ELF-1 (cell line): ENCODE measurements around the gene ARHGEF2.
"Not testable (repeated sequence)": the region's sequence is repeated elsewhere in the genome, so short reads cannot be mapped to it uniquely, and the experiment has no call there.

Experiments
- DNase-seq: peaks from one replicate; pipeline ENCODE4 v3.0.0-alpha.2; 2016; ENCODE audit warnings: low read depth, low spot score

The ARHGEF2 gene

DNA sequence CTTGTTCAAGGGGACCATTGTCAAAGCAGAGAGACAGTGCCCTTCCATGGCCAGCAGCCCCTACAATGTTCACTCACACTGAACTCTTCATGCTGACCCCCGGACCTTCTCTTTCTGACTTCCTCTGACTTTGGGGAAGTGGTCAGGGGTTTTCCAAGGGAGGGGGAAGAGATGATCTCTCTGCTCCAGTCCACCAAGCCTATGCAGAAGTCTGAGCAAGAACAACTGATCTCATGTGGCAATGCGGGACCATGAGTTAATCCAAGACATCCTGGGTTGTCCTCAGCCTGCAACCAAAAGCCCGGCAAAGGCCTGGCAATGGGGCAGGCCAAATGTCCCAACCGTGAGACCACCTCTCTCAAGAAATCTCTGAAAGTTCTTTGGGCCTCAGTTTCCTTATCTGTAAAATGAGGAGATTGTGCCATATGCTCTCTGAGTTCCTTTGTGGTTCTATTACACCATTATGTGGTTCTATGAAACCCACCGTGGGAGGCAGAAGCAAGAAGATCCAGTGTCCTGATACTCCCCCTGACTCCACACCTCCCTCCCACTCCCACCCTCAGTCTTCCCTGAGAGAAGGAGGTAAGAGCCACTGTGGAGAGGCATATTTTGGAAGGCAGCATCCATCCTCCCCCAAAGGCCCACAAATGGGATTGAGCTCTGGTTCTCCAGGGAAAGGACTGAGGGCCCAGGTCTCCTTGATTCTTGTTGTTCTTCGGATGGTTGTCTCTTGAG lies 11.8 kb upstream of the ARHGEF2 start:
- no peak for DNase-seq

DNA sequence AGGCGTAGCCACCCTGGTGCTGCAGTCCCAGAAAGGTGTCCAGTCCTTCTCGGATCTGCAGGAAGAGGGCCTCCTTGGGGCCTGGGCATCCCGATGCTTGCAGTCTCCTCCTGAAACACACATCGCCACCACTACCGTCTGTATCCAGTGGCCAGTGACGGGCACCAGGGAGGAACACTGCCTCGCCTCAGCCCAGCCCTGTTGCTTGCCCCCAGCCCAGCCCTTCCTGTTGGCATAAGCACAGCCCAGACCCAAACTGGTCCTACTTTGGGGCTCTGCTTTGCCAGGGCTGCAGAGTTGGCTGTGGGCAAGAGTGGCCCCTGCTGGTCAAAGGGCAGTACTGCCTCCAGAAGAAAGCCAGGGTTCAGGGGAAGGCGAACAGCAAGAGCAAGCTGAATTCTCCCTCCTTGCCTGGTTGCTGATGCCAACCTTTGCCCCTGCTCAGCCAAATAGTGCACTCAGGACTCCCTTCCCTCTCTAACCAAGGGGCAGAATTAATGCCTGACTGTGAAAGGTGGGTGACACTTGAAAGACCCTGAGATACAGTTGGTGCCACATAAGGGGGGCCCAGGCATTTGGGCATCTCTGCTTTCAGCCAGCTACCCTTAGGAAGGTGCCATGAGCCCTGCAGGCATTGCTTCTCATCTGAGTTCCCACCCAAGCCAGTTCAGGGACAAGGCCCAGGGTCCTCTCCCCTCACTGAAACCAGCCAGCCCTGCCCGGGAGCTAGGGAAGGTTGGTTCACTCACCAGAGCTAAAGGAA lies 11.1 kb upstream of the ARHGEF2 start:
- DNase-seq, result peak; percentile 88

DNA sequence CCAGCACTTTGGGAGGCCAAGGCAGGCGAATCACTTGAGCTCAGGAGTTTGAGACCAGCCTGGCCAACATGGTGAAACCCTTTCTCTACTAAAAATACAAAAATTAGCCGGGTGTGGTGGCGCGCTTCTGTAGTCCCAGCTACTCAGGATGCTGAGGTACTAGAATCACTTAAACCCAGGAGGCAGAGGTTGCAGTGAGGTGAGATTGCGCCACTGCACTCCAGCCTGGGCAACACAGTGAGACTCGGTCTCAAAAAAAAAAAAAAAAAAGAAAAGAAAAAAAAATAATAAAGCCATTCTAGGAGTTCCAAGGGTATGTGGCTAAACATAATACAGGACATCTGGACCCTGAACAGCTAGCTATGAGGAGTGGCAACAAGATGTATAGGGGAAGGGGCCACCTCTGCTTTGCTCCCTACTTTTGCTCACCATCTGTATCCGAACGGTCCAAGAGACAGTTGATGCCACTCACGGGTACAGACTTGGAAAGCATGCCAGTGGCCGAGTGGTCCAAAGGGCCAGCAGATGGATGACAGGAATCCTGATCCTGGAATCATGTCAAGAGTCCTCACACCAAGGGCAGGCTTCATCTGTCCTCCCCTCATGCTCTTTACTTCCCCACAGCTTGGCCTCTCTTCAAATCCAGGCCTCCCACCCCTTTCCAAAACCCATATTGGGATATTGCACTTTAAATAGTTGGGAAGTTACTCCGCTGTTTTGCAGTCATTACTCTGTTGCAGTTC lies 6.7 kb upstream of the ARHGEF2 start:
- not testable (repeated sequence) for DNase-seq

DNA sequence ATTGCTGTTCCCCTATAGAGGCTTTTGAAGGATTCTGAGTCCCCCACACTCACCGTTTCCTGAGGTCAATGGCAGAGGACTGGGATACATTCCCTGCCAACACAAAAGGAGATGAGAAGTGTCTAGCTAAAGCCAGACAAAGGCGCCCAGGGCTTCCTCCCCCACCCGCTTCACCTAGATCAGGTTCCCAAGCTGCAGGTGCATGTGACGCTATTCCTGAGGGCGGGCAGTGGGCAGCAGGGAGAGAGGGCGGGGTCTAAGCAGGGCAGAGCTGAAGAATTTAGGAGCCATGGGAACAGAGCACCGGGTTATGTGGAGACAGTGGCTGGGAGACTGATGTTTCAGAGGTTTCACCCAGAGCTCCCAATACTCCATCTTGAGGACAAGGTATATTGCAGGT lies 6.0 kb upstream of the ARHGEF2 start:
- peak; percentile 49 for DNase-seq

DNA sequence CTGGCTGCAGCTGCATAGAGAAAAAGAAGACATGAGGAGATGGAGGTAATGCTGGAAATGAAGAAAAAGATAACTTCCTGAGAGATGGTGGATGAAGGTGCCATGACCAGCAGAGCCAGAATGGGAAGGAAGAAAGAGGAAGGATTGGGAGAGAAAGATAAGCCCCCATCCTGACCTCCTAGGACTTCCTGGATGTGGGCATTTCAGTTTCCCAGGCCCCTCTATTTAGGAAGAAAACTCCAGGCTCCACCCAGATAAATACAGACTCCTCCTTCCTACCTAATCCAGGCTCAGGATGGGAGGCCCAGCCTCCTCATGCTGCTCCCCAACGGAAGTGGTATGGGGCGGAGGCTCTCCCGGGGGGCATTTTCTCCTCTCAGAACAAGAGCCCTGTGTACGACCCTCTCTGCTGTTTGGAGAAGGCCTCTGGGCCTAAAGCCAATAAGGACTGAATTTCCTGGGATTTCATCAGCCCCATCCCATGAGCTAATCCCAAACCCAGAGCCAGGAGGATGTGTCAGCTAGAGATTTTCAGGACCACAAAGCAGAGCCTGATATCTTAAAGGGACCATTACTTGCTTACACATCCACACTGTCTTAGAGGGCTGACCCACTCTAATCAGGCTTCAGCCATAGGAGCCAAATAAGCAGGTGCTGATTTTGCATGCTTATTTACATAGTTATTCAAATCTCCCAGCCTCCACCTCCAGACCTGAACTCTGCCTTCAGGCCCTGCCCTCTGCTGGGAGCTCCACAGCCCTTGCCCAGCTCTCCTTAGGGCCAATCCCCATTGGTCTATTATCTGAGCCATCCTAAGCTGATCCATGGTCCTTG lies 5.1 kb upstream of the ARHGEF2 start:
- DNase-seq, result peak; percentile 35

DNA sequence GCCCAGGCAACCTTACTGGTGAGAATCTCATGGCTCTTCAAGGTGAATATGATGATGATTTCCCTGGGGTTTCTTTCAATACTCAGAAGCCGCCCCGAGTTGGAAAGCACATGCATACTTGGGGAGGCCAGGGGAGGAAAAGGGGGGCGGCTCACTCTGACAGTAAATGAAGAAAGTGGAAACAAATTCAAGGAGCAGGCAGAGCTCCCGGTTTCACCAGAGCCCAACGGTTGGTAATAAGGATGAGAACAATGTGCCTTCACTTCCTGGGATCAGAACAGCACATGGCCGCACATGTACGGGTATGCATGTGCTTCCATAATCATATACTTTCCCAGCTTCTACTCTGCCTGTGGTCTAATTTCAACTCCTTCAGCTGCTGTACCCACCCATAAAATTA lies 3.8 kb upstream of the ARHGEF2 start:
- no peak for DNase-seq

DNA sequence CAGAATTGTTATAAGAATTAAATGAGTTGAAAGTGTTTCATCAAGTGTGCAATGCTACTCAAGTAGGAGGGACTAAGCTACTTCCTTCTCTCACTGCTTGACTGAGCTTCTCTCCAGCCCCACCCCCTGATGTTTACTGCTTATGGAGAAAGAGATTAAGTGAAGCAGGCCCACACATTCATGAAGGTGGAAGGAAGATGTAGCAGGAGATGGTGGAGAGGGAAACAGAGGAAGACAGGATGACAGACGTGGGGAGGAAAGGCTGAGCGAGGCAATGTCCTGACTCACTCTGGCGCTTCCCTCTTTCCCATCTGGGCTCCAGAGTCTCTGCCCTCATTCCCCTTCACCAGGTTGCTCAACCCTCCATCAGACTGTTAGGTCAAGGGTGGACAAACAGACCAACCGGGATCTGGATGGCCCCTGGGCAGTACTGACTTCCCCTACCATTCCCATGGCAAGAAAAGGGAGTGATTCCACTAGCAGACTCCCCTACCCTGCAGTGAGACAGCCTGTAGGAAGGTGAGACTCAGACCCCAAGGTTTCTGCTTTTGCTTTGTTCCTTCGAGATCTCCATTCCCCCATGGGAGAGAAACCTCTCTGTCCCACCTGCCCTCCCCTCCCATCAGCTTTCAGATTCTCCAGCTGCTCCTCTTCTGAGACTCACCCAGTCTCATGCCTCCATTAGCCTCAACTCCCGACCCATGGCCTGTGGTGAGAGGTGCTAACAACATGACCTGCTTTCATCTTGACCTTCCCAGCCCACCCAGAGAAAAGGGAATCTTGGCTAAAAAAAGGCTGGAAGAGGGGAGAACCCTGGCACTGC lies 3.1 kb upstream of the ARHGEF2 start:
- no peak for DNase-seq

DNA sequence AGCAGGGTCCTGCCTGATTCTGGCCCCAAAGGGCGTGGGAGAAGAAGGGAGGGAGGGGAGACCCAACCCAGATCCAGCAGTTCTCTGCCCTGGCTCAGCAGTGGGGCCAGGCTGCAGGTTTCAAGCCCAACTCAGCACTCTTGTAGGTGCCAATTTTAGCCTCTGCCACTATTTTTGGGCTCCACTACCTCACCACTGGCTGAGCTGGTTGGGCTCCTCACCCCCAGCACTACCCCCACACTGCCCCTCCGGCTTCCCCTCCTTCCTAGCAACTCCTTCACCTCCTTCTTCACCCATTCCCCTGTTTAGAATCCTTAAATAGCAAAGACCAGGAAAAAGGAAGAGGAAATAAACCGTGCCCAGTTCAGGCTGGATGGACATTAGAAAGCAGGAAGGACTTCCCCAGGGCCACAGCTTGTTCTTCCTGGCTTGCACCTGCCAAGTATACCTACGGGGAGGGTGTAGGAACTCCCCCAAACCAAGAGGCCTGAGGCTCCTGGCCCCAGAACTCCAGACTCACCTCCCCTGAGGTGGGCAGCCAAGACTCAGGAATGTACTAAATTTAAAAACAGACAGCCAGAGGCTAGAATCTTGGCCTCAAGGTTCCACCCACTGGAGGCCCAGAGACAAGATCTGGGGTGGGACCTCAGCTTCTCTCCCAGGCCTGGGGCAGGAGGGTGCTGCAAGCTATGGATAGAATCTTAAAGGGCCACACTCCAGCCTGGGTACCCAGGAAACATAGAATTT lies 1.4 kb upstream of the ARHGEF2 start:
- peak; percentile 45 for DNase-seq

DNA sequence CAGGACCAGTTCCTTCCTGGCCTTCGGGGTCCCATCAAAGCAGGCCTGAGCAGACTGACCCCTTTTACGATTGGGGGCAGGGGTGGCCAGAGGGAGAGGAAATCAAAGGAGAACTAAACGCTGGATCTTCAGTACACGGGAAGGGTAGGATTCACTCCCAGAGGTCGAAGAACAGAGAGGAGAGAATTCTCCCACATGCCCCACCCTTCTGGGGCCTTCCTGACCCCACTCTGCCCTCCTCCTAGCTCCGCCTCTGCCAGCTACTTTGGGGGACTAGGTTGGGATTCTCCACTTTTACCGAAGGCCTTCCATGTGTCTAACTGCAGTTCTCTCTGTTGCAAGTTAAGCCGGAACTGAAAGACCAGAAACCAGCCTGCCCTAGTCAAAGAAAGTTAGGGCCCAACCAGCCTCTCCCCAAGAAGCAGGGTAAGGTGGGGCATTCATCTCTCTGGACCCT lies 654 bp upstream of the ARHGEF2 start:
- no peak for DNase-seq

DNA sequence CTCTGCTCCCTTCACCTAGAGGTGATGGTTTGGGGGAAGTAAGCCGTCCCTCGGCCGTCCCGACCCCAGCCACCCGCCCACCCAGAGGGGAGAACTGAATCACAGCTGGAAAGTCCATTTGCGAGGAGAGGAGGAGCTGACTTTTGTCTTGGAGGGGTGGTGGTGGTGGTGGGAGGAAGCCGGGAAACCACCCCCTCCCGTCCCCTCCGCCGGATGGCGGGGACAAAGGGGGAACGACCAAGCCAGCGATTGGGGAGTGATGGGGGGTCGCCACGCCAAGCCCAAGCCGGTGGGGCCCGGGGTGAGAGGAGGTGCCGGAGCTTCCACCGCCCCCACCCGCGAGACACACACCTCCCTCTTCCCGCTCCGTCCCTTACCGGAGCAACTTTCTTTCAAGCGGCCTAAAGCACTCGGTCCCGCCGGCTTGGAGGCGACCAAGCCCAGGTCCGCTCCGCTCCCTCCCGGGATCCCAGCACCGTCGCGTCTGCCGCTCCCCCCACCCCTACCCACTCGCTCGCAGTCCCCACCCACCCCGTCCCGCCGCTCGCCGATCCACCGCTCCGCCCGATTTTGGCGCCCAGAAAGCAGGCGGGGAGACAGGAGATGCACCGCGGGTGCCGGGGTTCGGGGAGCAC lies 540 bp downstream of the ARHGEF2 start:
- DNase-seq, result peak; percentile 51

DNA sequence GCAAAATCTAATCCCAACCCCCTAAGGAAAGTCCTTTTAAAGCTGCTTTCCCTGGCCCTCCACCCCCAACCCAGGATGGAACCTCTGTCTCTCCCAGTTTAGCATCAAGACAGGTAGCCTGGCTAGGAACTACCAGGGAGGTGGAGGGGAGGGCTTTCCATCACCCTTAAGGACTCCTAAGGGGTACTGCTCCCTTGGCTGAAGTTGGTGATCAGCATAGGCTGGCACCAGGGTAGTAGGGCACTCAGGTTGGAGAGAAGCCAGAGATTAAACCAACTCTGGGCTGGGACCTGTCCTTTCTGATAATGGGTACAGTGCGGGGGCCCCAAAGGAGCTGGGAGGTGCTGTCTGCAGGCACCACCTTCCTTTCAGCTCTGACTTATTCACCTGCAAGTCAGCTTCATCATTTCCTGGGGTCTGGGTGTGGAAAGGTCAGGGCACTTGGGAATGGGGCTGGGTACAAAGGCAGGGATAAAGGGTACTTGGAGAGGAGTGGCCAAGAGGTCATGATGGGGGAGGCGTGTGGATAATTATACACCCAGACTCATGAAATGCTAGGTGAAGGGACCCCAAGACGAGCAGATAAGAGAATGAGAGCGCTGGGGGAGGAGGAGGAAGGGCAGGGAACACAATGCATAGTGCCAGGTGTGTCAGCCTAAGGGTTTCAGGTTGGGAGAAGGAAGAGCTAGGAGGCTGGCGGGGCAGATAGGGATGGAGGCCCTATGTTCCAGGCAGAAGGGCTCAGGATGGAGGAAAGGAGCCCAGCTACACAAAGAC lies 1.2 kb downstream of the ARHGEF2 start:
- DNase-seq, result no peak

DNA sequence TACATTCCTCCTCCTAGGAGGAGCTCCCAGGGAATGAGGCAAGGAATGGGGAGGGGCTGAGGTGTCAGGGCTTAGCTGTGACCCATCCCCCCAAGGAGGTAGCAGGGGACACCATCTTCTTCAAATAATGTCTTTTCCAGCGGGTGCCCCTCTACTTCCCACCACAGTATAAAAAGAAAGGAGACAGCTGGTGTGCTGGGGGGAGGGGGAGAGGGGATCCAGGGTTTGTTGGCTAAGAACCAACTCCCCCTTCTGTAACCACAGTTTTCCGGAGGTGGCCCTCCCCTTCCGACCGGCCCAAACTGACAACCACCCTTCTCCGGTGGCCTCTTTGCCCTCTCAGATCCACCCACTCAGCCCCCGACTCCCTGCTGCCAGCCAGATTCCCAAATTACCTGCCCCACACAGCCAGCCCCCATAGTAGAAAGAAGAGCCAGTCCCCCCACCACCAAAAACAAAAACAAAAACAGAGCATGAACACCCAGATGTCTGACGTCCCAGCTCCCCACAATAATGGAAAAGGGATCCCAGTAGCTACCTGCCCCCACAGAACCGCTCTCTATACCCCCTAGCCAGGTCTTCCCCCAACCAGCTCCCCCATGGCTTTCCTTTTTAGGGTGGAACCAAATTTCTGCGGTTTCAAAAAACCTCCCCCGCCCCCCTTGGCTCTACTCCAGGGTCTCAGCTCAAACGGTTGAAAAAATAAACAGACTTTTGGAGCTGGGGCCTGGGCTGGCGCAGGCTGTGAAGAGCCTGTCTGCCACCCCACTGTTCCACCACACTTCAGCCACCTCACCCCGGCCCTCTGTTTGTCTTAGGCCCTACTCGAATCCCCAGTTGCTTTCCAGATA lies 2.1 kb downstream of the ARHGEF2 start:
- peak; percentile 63 for DNase-seq

DNA sequence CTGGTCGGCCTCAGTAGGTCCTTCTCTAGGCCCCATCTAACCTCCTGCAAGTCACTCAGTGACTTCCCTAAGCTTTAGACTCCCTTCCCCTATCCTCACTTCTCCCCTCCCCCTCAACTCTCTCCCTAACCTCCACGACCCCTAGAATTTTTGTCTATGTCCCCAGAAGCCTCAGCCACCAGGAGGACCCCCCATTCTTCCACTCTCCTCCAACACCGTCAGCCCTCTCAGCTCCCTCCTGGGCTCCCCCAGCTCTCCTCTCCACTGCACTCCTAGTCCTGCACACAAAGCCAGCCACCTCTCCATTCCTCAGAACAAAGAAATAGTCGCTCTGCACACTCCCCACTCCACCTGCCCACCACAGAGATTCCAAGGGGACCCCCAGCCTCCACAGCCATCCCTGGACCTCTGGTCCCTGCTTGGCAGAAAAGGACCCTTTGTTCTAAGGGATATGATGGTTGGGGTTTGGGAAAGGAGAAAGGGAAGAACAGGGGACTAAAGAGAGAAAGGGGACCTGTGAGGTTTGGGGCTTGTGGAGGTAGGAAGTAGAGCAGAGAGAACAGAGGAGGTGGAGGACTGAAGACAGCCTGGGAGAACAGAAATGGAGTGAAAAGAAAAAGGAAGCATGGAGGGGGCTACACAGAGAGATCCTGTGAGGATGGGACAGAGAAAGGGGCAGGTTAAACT lies 2.8 kb downstream of the ARHGEF2 start:
- DNase-seq, result no peak

DNA sequence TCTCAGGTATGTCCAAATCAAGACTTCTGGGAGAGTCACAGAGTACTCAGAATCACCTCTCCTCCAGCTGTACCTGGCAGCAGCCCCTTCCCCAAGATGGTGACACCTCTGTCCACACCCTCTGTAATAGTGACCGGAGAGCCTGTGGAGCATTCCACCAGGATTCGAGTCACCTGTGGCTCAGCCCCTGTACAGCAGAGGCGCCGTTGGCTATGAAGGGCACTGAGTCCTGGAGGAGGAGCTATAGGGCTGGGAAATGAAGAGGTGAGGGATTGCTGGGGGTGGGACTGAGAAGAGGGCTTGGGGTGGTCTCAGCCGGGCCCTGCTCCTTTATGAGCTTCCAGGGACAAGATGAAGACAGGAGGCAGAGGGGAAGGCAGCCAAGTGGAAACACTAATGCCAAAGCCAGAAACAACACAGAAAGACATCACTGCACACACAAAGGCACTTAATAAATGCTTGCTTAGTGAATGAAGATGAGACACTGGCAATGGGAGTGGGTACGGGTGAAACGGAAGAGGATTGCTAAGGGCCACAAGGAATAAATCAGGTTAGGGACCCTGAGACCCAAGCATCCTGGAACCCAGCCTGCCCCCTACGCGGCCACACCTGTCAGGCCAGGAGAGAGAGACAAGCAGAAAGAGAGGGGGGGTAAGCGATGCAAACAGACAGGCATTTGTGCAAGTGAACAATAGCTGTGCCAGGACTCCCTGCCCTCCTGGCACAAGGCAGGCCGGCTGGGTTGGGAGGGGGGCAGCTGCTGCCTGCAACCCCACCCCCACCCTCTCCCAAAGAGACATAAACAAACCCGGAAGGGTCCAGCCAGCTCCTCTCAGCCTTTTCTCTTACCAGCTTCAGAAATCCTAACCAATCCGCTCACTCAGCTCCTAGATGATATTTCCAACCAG lies 3.9 kb downstream of the ARHGEF2 start:
- no peak for DNase-seq

DNA sequence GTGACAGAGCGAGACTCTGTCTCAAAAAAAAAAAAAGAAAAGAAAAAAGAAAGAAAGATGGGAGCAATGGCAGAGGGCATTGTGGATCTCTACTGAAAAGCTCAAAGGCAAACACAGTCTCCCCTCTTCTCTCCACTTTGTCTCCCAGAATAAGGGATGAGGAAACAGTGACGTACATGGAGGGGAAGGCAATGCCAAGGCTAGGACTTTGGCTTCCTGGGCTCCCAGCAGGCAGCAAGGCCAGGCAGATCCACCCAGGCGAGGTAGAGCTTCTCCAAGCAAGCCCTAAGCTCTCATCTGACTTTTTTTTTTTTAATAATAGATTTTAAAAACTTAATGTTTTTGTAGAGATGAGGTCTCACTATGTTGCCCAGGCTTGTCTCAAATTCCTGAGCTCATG lies 4.6 kb downstream of the ARHGEF2 start:
- DNase-seq, result no peak
